ENCODE data around the gene SPRR1A. TPM values are rescaled to one million over a fixed set of nuclear protein-coding genes. Genes with fewer than 3 reads are reported as not detected.
"Not testable (repeated sequence)": the region's sequence is repeated elsewhere in the genome, so short reads cannot be mapped to it uniquely, and the experiment has no call there.

Gene SPRR1A
- total RNA-seq, 4 donors from 2014 or later = not detected

DNA sequence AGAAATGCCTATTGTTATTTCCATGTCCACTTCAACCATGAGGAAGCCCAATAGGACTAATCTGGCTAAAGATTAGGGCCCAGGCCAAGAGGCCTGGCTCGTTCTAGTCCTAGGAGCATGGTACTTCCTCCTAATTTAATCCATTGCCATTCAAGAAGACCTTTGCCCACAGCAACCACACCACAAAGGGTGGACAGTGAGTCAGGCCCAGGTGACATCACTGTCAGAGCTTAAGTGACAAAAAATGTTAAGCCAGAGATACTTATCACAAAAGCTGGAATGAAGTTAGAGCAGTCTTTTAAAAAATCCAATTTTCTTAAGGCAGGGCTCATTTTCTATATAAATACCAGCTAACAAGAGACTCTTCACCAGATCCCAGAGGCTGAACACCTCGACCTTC lies 17.5 kb downstream of the SPRR1A start, which contains the start of gene SPRR3:
Gene SPRR3 (plus strand): TSS at position 368 of the 400 bp plus-strand sequence. CDS start 1,272 bp downstream, outside the sequence.
- TF ChIP-seq, protein P1, sequence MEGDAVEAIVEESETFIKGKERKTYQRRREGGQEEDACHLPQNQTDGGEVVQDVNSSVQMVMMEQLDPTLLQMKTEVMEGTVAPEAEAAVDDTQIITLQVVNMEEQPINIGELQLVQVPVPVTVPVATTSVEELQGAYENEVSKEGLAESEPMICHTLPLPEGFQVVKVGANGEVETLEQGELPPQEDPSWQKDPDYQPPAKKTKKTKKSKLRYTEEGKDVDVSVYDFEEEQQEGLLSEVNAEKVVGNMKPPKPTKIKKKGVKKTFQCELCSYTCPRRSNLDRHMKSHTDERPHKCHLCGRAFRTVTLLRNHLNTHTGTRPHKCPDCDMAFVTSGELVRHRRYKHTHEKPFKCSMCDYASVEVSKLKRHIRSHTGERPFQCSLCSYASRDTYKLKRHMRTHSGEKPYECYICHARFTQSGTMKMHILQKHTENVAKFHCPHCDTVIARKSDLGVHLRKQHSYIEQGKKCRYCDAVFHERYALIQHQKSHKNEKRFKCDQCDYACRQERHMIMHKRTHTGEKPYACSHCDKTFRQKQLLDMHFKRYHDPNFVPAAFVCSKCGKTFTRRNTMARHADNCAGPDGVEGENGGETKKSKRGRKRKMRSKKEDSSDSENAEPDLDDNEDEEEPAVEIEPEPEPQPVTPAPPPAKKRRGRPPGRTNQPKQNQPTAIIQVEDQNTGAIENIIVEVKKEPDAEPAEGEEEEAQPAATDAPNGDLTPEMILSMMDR (IDR thresholded peaks at IDR 0.05) = no peak
- TF ChIP-seq EP300 (IDR thresholded peaks at IDR 0.05) = no peak
- H3K9me3 ChIP-seq = peaks cover 0 to 6% (median 0%) of the 10 kb centered on the region in 3 donors
- ATAC-seq = no peak
- 67 to 79% methylated on average over 1 to 2 of the region's 2 CpGs for whole genome bisulfite sequencing, 2 donors (ENCODE audit: low coverage in 1 of 2)
- no peak within 1 kb of the TSS for H3K4me3 ChIP-seq
- H3K4me1 ChIP-seq = no peaks in the 10 kb centered on the region
- H3K27me3 ChIP-seq = no peaks in the 10 kb centered on the region
- no peaks in the 10 kb centered on the region for H3K36me3 ChIP-seq
- no peak within 1 kb of the TSS for H3K27ac ChIP-seq

DNA sequence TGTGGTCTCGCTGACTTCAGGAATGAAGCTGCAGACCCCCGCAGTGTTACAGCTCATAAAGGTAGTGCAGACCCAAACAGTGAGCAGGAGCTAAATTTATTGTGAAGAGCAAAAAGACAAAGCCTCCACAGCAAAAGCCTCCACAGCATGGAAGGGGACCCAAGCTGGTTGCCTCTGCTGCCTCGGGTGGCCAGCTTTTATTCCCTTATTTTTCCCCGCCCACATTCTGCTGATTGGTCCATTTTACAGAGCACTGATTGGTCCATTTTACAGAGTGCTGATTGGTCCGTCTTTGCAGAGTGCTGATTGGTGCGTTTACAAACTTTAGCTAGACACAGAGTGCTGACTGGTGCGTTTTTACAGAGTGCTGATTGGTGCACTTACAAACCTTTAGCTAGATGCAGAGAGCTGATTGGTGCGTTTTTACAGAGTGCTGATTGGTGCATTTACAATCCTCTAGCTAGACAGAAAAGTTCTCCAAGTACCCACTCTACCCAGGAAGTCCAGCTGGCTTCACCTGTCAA lies 27.4 kb downstream of the SPRR1A start:
- not testable (repeated sequence) for H3K36me3 ChIP-seq, H3K9me3 ChIP-seq, H3K4me3 ChIP-seq, ATAC-seq, H3K27ac ChIP-seq, H3K4me1 ChIP-seq, H3K27me3 ChIP-seq
- WGBS, 2 donors (ENCODE audit: low coverage in 1 of 2) = 73% methylated on average over 5 to 6 of the region's 8 CpGs

DNA sequence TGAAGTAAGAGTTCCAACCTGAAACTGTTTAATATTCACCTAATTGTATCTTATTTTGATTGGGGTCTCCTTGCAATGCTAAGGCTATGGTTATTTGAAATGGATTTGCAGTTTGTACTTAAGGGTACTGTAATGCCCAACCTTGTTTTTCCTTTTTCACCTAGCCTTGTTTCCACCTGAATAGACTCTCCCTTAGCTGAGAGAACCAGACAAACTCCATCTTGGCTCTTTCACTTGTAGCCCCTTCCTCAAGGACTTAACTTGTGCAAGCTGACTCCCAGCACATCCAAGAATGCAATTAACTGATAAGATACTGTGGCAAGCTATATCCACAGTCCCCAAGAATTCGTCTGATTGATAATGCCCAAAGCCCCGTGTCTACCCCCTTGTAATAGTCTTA lies 37.9 kb downstream of the SPRR1A start:
- WGBS, 2 donors (ENCODE audit: low coverage in 1 of 2) = 27 to 33% methylated on average over 2 of the region's 2 CpGs
- ATAC-seq, H3K27ac ChIP-seq: not testable (repeated sequence)

DNA sequence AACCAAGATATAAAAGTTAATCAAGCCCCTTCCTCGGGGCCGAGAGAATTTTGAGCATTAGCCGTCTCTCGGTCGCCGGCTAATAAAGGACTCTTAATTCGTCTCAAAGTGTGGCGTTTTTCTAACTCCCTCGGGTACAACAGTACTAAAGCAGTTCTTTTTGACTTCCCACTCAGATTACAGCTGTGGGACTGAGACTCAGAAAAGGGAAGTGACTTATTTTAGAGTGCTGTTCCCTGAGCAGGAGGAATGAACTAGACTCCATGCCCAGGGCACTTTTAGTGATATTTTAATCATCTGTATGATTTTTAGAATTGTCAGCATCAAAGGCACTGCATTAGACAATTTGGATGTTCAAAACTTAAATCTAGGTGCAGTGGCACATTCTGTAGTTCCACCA lies 38.5 kb downstream of the SPRR1A start:
- H3K36me3 ChIP-seq, H3K9me3 ChIP-seq, H3K4me3 ChIP-seq, H3K27ac ChIP-seq, H3K4me1 ChIP-seq, ATAC-seq, H3K27me3 ChIP-seq: not testable (repeated sequence)
- 12 to 50% methylated on average over 4 to 9 of the region's 9 CpGs for WGBS, 2 donors (ENCODE audit: low coverage in 1 of 2)

More for the DNA sequence above, 37.9 kb downstream of the SPRR1A start:
- not testable (repeated sequence) for H3K4me1 ChIP-seq, H3K4me3 ChIP-seq, H3K27me3 ChIP-seq, H3K9me3 ChIP-seq, H3K36me3 ChIP-seq

DNA sequence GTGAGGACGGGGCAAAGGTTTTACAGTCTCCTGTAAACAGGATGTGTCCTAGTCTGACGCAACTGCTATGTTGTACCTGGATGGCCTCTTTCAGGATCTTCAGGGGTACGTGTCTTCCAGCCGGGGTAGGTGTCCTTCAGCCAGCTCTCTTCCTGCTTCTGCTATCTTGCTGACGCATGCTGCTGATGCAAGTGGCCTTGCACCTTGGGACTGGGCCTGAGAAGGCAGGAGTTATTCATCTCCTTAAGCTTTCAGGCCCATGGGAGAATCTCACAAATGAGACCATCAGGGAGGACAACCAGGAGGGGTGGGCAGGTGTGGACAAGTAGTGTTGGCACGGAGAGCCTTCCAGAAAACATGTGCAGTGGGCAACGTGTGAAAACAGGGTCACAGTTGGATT lies 39.2 kb downstream of the SPRR1A start:
- H3K27me3 ChIP-seq = peaks cover 6% of the 10 kb centered on the region
- no peaks in the 10 kb centered on the region for H3K9me3 ChIP-seq
- H3K27ac ChIP-seq = no peak overlapping the region
- no peak overlapping the region for H3K4me3 ChIP-seq
- no peaks in the 10 kb centered on the region for H3K36me3 ChIP-seq
- TF ChIP-seq POLR2A (IDR thresholded peaks at IDR 0.05) (no peak), POLR2AphosphoS5 (IDR thresholded peaks at IDR 0.05) (no peak), EP300 (IDR thresholded peaks at IDR 0.05) (no peak)
- TF ChIP-seq, protein P1 (IDR thresholded peaks at IDR 0.05) = no peak
- WGBS, 2 donors (ENCODE audit: low coverage in 1 of 2) = 83 to 90% methylated on average over 1 to 7 of the region's 7 CpGs
- H3K4me1 ChIP-seq = no peaks in the 10 kb centered on the region
- no peak for ATAC-seq

DNA sequence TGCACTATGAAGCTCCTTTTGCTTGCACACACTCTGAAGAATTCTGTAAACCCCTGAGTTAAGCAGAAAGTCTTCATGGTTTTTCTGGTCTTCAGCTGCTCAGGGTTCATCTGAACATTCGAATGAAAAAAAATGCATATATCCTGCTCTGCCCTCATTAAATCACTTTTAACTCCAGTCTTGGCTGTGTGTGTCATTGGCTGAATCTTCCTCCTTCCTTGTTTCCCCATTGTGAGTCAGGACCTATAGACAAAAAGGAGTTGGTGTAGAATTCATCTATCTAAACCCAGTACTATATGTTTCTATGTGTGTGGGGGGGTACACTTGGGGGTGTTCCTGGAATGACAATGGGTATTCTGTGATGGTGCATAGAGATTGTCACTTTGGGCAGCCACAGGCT lies 40.5 kb downstream of the SPRR1A start:
- no peaks in the 10 kb centered on the region for H3K4me1 ChIP-seq
- 89% methylated on average over 1 of the region's 1 CpG; no CpG with 5 or more reads in 1 of the 2 donors for WGBS, 2 donors (ENCODE audit: low coverage in 1 of 2)
- H3K4me3 ChIP-seq = no peak overlapping the region
- ATAC-seq = no peak
- H3K27me3 ChIP-seq = no peaks in the 10 kb centered on the region
- TF ChIP-seq, protein P1 (IDR thresholded peaks at IDR 0.05) = no peak
- TF ChIP-seq EP300 (IDR thresholded peaks at IDR 0.05) = no peak
- TF ChIP-seq POLR2AphosphoS5 (IDR thresholded peaks at IDR 0.05) = no peak
- H3K36me3 ChIP-seq = no peaks in the 10 kb centered on the region
- no peaks in the 10 kb centered on the region for H3K9me3 ChIP-seq
- no peak overlapping the region for H3K27ac ChIP-seq

DNA sequence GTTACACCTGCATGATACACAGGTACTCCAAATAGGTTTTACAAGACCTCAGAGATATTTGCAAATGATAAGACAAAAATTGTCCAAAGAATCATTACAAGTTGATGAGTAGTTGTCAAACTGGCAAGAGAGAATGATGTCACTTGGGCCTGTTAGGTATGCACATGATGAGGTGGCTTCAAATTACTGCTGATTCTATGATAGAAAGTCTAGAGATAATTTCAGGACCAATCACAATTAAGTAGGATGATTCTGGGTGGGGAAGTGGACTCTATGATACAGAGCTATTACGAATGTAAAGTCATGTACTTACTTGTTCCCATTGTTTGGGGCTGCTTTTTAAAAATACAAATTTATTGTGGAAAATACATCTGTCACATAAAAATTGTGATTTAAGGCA lies 41.9 kb downstream of the SPRR1A start:
- Histone ChIP-seq H3K4me3 (no peak overlapping the region), H3K9me3 (no peaks in the 10 kb centered on the region), H3K4me1 (no peaks in the 10 kb centered on the region), H3K27me3 (no peaks in the 10 kb centered on the region), H3K36me3 (no peaks in the 10 kb centered on the region), H3K27ac (no peak overlapping the region)
- no peak for ATAC-seq
- TF ChIP-seq, protein P1 (IDR thresholded peaks at IDR 0.05) = no peak
- no peak for TF ChIP-seq EP300 (IDR thresholded peaks at IDR 0.05)
- 74 to 85% methylated on average over 1 of the region's 1 CpG for WGBS, 2 donors (ENCODE audit: low coverage in 1 of 2)

Data from gastroesophageal sphincter (tissue), 4 donors.